ENCODE results near the gene PRSS12. TPM values are rescaled to one million over a fixed set of nuclear protein-coding genes. Genes with fewer than 3 reads are reported as not detected.

PRSS12 gene
- total and polyA plus RNA-seq, 2 experiments from 2014 or later = 5.5 to 12.9 TPM

GRCh38 chr4:118398226-118399090 is 45.7 kb upstream of the PRSS12 start (continued):
- TF ChIP-seq, protein P1, sequence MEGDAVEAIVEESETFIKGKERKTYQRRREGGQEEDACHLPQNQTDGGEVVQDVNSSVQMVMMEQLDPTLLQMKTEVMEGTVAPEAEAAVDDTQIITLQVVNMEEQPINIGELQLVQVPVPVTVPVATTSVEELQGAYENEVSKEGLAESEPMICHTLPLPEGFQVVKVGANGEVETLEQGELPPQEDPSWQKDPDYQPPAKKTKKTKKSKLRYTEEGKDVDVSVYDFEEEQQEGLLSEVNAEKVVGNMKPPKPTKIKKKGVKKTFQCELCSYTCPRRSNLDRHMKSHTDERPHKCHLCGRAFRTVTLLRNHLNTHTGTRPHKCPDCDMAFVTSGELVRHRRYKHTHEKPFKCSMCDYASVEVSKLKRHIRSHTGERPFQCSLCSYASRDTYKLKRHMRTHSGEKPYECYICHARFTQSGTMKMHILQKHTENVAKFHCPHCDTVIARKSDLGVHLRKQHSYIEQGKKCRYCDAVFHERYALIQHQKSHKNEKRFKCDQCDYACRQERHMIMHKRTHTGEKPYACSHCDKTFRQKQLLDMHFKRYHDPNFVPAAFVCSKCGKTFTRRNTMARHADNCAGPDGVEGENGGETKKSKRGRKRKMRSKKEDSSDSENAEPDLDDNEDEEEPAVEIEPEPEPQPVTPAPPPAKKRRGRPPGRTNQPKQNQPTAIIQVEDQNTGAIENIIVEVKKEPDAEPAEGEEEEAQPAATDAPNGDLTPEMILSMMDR (conservative IDR thresholded peaks at IDR 0.05; ENCODE audit: low read depth in 2 of 2) = no peak
- TF ChIP-seq NANOG (IDR thresholded peaks at IDR 0.05; ENCODE audit: borderline replicate concordance) (no peak), EZH2 (IDR thresholded peaks at IDR 0.05; ENCODE audit: low read depth, unreplicated experiment) (no peak)

DNA sequence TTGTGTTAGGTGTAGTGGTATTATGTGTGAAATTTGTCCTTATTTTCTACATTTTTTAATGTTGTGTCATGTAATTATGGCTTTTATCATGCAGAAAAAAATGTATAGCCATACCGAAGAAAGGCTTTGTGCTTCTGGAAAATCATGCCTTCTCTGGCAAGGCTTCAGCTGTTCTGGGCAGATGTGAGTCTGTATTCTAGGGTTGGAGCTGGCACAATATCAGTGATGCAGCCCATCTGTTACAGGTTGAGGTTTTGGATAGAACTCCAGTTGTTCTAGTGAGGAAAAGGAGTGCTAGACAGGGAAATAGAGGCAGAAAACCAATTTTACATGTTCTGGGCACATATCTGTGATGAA is 44.8 kb upstream of the PRSS12 start:
- no peaks in the 10 kb centered on the region for H3K36me3 ChIP-seq (ENCODE audit: insufficient read depth)
- no peak overlapping the region for H3K4me2 ChIP-seq
- H3K4me3 Mint-ChIP-seq = no peak overlapping the region
- H3K4me1 Mint-ChIP-seq = peaks cover 49% of the 10 kb centered on the region
- no peaks in the 10 kb centered on the region for H3K9me2 ChIP-seq (ENCODE audit: insufficient read depth)
- no peaks in the 10 kb centered on the region for H3F3A ChIP-seq (replicated peaks; ENCODE audit: low read depth)
- H3K27ac Mint-ChIP-seq = peak overlapping the region; percentile 8; the same call in 1 of the 2 replicates
- peaks cover 50% of the 10 kb centered on the region for H3K4me1 ChIP-seq (ENCODE audit: insufficient read depth)
- DNase-seq (ENCODE audit: low spot score) (no peak), ATAC-seq (no peak)
- no peaks in the 10 kb centered on the region for H4K20me1 ChIP-seq (replicated peaks; ENCODE audit: insufficient read depth)
- H3K27me3 Mint-ChIP-seq (ENCODE audit: insufficient read depth, low read depth, poor library complexity) = peaks cover 2% of the 10 kb centered on the region
- no peak overlapping the region for H3K27ac ChIP-seq (ENCODE audit: low read depth)
- no peak overlapping the region for H3K4me3 ChIP-seq
- H3K27me3 ChIP-seq (ENCODE audit: insufficient read depth) = no peaks in the 10 kb centered on the region
- peaks cover 2% of the 10 kb centered on the region; the same call in 1 of the 3 replicates for H3K36me3 Mint-ChIP-seq (ENCODE audit: low read depth)
- no peaks in the 10 kb centered on the region for H3K79me2 ChIP-seq (replicated peaks; ENCODE audit: insufficient read depth)
- no peak overlapping the region; the same call in 1 of the 2 replicates for H2AFZ ChIP-seq
- peaks cover 7% of the 10 kb centered on the region; the same call in 2 of the 3 replicates for H3K9me3 Mint-ChIP-seq
- TF ChIP-seq STAT1 (IDR thresholded peaks at IDR 0.05; ENCODE audit: unreplicated experiment) (no peak), CREB1 (CRISPR knock-in tag; IDR thresholded peaks at IDR 0.05; ENCODE audit: low read depth) (no peak), ZNF331 (CRISPR knock-in tag; IDR thresholded peaks at IDR 0.05; ENCODE audit: low read depth) (no peak), EZH2 (IDR thresholded peaks at IDR 0.05; ENCODE audit: low read depth, unreplicated experiment) (no peak), NANOG (IDR thresholded peaks at IDR 0.05; ENCODE audit: borderline replicate concordance) (no peak), ETS1 (IDR thresholded peaks at IDR 0.05) (no peak), ZNF114 (CRISPR knock-in tag; IDR thresholded peaks at IDR 0.05) (no peak), ZNF462 (CRISPR knock-in tag; IDR thresholded peaks at IDR 0.05) (no peak), POLR2AphosphoS5 (IDR thresholded peaks at IDR 0.05; ENCODE audit: low read depth) (no peak)
- TF ChIP-seq, protein P1 (conservative IDR thresholded peaks at IDR 0.05; ENCODE audit: low read depth in 2 of 2) = no peak

All from GM23338 (cell line).